ENCODE data around the gene SMYD3. TPM values are rescaled to one million over a fixed set of nuclear protein-coding genes. Genes with fewer than 3 reads are reported as not detected.
"Not testable (repeated sequence)": the region's sequence is repeated elsewhere in the genome, so short reads cannot be mapped to it uniquely, and the experiment has no call there.

The SMYD3 gene
- total and polyA plus RNA-seq, 9 donors, result 8.0 to 13.9 (median 9.6) TPM

GRCh38 chr1:245786948-245787347 is 720.1 kb downstream of the SMYD3 start:
- H3K4me3 ChIP-seq (ENCODE audit: low read length), result no peak overlapping the region

GRCh38 chr1:245779797-245780755 is 727.0 kb downstream of the SMYD3 start:
- no peak overlapping the region for H3K4me3 ChIP-seq (ENCODE audit: low read length)
- no peaks in the 10 kb centered on the region for H3K27me3 ChIP-seq (ENCODE audit: control insufficient read depth, insufficient read depth, low read length)
- peaks cover 4% of the 10 kb centered on the region for H3K9me3 ChIP-seq (replicated peaks; ENCODE audit: control insufficient read depth, low read depth, low read length)
- DNase-seq, result no peak
- H3K36me3 ChIP-seq (ENCODE audit: control insufficient read depth, insufficient read depth, low read length), result no peaks in the 10 kb centered on the region
- no peak overlapping the region for H3K27ac ChIP-seq (ENCODE audit: low read length)
- WGBS (ENCODE audit: insufficient coverage), result no CpG with 5 or more reads among the region's 9 CpGs
- H3K4me1 ChIP-seq (ENCODE audit: control insufficient read depth, insufficient read depth, low read length), result no peaks in the 10 kb centered on the region

More at GRCh38 chr1:245786948-245787347, 720.1 kb downstream of the SMYD3 start:
- WGBS (ENCODE audit: insufficient coverage), result 78% methylated on average over 2 of the region's 5 CpGs
- no peak for DNase-seq
- peaks cover 6% of the 10 kb centered on the region for H3K4me1 ChIP-seq (ENCODE audit: control insufficient read depth, insufficient read depth, low read length)
- H3K27me3 ChIP-seq (ENCODE audit: control insufficient read depth, insufficient read depth, low read length), result no peaks in the 10 kb centered on the region
- H3K36me3 ChIP-seq (ENCODE audit: control insufficient read depth, insufficient read depth, low read length), result no peaks in the 10 kb centered on the region
- H3K9me3 ChIP-seq (replicated peaks; ENCODE audit: control insufficient read depth, low read depth, low read length), result no peaks in the 10 kb centered on the region
- H3K27ac ChIP-seq (ENCODE audit: low read length), result no peak overlapping the region

DNA sequence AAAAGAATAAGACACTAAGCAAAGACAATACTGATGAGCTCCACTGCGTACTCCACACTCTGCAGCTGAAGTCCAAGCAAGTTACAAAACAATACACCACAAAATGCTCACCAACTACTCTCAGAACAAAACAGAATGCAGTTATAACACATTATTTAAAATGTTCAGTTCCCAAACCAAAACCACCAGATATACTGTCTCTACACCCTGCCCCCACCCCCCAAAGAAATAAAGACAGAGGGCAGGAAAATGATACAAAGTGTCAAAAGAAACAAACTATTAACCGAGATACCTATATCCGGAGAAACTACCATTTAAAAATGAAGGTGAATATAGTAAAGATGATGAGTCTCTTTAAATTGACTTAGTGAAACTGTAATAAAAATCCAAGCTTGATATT is 729.3 kb downstream of the SMYD3 start:
- Histone ChIP-seq H3K9me3 (replicated peaks; ENCODE audit: control insufficient read depth, low read depth, low read length) (peaks cover 4% of the 10 kb centered on the region), H3K4me3 (ENCODE audit: low read length) (no peak overlapping the region), H3K27ac (ENCODE audit: low read length) (no peak overlapping the region), H3K27me3 (ENCODE audit: control insufficient read depth, insufficient read depth, low read length) (no peaks in the 10 kb centered on the region), H3K36me3 (ENCODE audit: control insufficient read depth, insufficient read depth, low read length) (no peaks in the 10 kb centered on the region), H3K4me1 (ENCODE audit: control insufficient read depth, insufficient read depth, low read length) (no peaks in the 10 kb centered on the region)
- WGBS (ENCODE audit: insufficient coverage), result no CpG with 5 or more reads among the region's 3 CpGs
- DNase-seq, result no peak

DNA sequence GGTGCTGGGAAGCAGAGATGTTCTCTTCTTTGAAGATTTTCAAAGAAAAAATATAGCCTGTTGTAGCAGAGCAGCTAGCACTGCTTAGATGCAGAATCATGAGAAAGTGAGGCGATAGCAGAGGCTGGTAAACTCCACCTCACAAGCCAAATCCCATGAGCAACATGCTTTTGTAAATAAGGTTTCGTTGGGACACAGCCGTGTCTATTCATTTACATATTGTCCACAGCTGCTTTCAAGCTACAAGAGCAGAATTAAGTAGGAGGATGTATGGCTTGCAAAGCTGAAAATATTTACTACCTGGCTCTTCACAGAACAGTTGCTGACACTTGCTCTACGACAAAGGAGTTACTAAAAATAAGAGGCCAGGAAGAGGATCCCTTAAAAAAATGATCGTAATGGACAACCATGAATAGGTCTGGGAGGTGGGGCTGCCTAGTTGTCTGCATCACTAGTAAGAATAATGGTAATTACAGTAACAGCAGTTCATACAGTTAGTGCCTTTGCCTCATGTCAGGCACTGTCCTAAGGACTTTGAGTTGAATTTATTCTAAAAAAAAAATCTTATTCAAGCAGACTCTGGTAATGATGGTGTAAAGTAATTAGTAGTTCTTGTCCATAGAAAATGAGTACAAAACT is 730.3 kb downstream of the SMYD3 start:
- WGBS (ENCODE audit: insufficient coverage), result no CpG with 5 or more reads among the region's 5 CpGs
- no peak for DNase-seq
- no peaks in the 10 kb centered on the region for H3K36me3 ChIP-seq (ENCODE audit: control insufficient read depth, insufficient read depth, low read length)
- no peak overlapping the region for H3K4me3 ChIP-seq (ENCODE audit: low read length)
- H3K27ac ChIP-seq (ENCODE audit: low read length), result no peak overlapping the region
- no peaks in the 10 kb centered on the region for H3K4me1 ChIP-seq (ENCODE audit: control insufficient read depth, insufficient read depth, low read length)
- H3K9me3 ChIP-seq (replicated peaks; ENCODE audit: control insufficient read depth, low read depth, low read length), result peaks cover 4% of the 10 kb centered on the region
- no peaks in the 10 kb centered on the region for H3K27me3 ChIP-seq (ENCODE audit: control insufficient read depth, insufficient read depth, low read length)

GRCh38 chr1:245776139-245776538 is 730.9 kb downstream of the SMYD3 start:
- Histone ChIP-seq H3K36me3 (ENCODE audit: control insufficient read depth, insufficient read depth, low read length) (no peaks in the 10 kb centered on the region), H3K27ac (ENCODE audit: low read length) (no peak overlapping the region), H3K4me1 (ENCODE audit: control insufficient read depth, insufficient read depth, low read length) (no peaks in the 10 kb centered on the region), H3K27me3 (ENCODE audit: control insufficient read depth, insufficient read depth, low read length) (no peaks in the 10 kb centered on the region), H3K4me3 (ENCODE audit: low read length) (no peak overlapping the region), H3K9me3 (replicated peaks; ENCODE audit: control insufficient read depth, low read depth, low read length) (peaks cover 4% of the 10 kb centered on the region)
- DNase-seq, result no peak
- no CpG with 5 or more reads among the region's 4 CpGs for WGBS (ENCODE audit: insufficient coverage)

GRCh38 chr1:245774931-245775330 is 732.1 kb downstream of the SMYD3 start:
- not testable (repeated sequence) for H3K27ac ChIP-seq (ENCODE audit: low read length); H3K27me3 ChIP-seq (ENCODE audit: control insufficient read depth, insufficient read depth, low read length); H3K9me3 ChIP-seq (replicated peaks; ENCODE audit: control insufficient read depth, low read depth, low read length); DNase-seq; H3K4me3 ChIP-seq (ENCODE audit: low read length); H3K36me3 ChIP-seq (ENCODE audit: control insufficient read depth, insufficient read depth, low read length); H3K4me1 ChIP-seq (ENCODE audit: control insufficient read depth, insufficient read depth, low read length)
- 85% methylated on average over 15 of the region's 25 CpGs for WGBS (ENCODE audit: insufficient coverage)

GRCh38 chr1:245774196-245774595 is 732.9 kb downstream of the SMYD3 start:
- no peak for DNase-seq
- WGBS (ENCODE audit: insufficient coverage), result no CpG with 5 or more reads among the region's 2 CpGs
- no peaks in the 10 kb centered on the region for H3K27me3 ChIP-seq (ENCODE audit: control insufficient read depth, insufficient read depth, low read length)
- H3K27ac ChIP-seq (ENCODE audit: low read length), result no peak overlapping the region
- no peak overlapping the region for H3K4me3 ChIP-seq (ENCODE audit: low read length)
- no peaks in the 10 kb centered on the region for H3K4me1 ChIP-seq (ENCODE audit: control insufficient read depth, insufficient read depth, low read length)
- no peaks in the 10 kb centered on the region for H3K36me3 ChIP-seq (ENCODE audit: control insufficient read depth, insufficient read depth, low read length)
- H3K9me3 ChIP-seq (replicated peaks; ENCODE audit: control insufficient read depth, low read depth, low read length), result no peaks in the 10 kb centered on the region

- H3K9me3 ChIP-seq (replicated peaks; ENCODE audit: control insufficient read depth, low read depth, low read length), result no peaks in the 10 kb centered on the region
- WGBS (ENCODE audit: insufficient coverage), result 92% methylated on average over 2 of the region's 3 CpGs
- H3K4me1 ChIP-seq (ENCODE audit: control insufficient read depth, insufficient read depth, low read length), result no peaks in the 10 kb centered on the region
- H3K27me3 ChIP-seq (ENCODE audit: control insufficient read depth, insufficient read depth, low read length), result no peaks in the 10 kb centered on the region
- no peak for DNase-seq
- H3K27ac ChIP-seq (ENCODE audit: low read length), result no peak overlapping the region
- H3K4me3 ChIP-seq (ENCODE audit: low read length), result no peak overlapping the region
- H3K36me3 ChIP-seq (ENCODE audit: control insufficient read depth, insufficient read depth, low read length), result no peaks in the 10 kb centered on the region
Measured at GRCh38 chr1:245773344-245773743, 733.7 kb downstream of the SMYD3 start.

DNA sequence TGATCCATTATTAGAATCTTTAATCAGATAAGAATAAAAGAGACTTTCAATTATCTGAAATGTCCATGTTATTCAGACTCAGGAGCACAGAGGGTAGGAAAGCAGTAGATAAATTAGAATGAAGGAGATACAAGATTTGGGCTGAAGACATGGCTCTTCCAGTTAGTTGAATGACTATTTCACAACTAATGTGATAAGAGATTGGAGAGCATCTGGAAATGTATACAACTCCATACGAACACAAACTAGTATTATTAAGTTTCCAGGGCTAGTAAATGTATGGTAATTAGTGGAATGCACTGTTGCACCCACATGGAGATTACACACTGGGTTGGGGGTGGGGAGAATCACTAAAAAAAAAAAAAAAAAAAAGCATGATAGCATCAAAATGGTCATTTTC is 734.3 kb downstream of the SMYD3 start:
- Histone ChIP-seq H3K36me3 (ENCODE audit: control insufficient read depth, insufficient read depth, low read length) (no peaks in the 10 kb centered on the region), H3K27me3 (ENCODE audit: control insufficient read depth, insufficient read depth, low read length) (no peaks in the 10 kb centered on the region), H3K4me3 (ENCODE audit: low read length) (no peak overlapping the region), H3K4me1 (ENCODE audit: control insufficient read depth, insufficient read depth, low read length) (no peaks in the 10 kb centered on the region), H3K27ac (ENCODE audit: low read length) (no peak overlapping the region), H3K9me3 (replicated peaks; ENCODE audit: control insufficient read depth, low read depth, low read length) (no peaks in the 10 kb centered on the region)
- no peak for DNase-seq
- WGBS (ENCODE audit: insufficient coverage), result no CpG with 5 or more reads among the region's 1 CpG

GRCh38 chr1:245772325-245772724 is 734.8 kb downstream of the SMYD3 start:
- Histone ChIP-seq H3K9me3 (replicated peaks; ENCODE audit: control insufficient read depth, low read depth, low read length) (no peaks in the 10 kb centered on the region), H3K27me3 (ENCODE audit: control insufficient read depth, insufficient read depth, low read length) (no peaks in the 10 kb centered on the region), H3K4me1 (ENCODE audit: control insufficient read depth, insufficient read depth, low read length) (no peaks in the 10 kb centered on the region), H3K36me3 (ENCODE audit: control insufficient read depth, insufficient read depth, low read length) (no peaks in the 10 kb centered on the region), H3K4me3 (ENCODE audit: low read length) (no peak overlapping the region), H3K27ac (ENCODE audit: low read length) (no peak overlapping the region)
- DNase-seq, result no peak
- 80% methylated on average over 1 of the region's 1 CpG for WGBS (ENCODE audit: insufficient coverage)
